Left colon (tissue), 2 donors: ENCODE results near the gene GPR65. TPM values are rescaled to one million over a fixed set of nuclear protein-coding genes. Genes with fewer than 3 reads are reported as not detected.

Source experiments
- ATAC-seq: fragments of 200-7000 bp; cut with Tn5 transposase; one replicate; pipeline ENCODE4 v1.9.1; 2020; ENCODE audit warnings: mild to moderate bottlenecking, moderate library complexity
- DNase-seq, 2 donors: peaks; one replicate each; pipeline ENCODE4 v3.0.0-alpha.2; 2020
- intact Hi-C, 2 donors: fragments of 100-400 bp; cut with DNase I in 1 of 2; cut with micrococcal nuclease in 1 of 2; formaldehyde crosslinking; loops; one replicate each; pipeline versions ENCODE4 v1.11.2 to v1.14.0; 2022; cut with DNase I, micrococcal nuclease
- long read RNA-seq: library from polyadenylated mRNA; unstranded; transcript quantifications from one replicate; pipeline ENCODE4 v2.0.0, GENCODE V29; 2021
- total RNA-seq, 2 donors: library from RNA; stranded (reverse); fragmentation: NEBNext Ultra II Directional; extraction: Animal tissue kit (Norgen Biotek cat#: 25700); gene quantifications; one replicate each; pipeline ENCODE4 v1.2.1, GENCODE V29; 2021
- donor health status: DM: no; HTN: no; CAD: no.
- donor health status: DM: yes; HTN: yes; CAD: no.

Gene GPR65
- 1 to 10 TPM in 1 of 2 donors, under 1 TPM in 1; 0.18 to 1.5 TPM for total RNA-seq
- long read RNA-seq, full-length matches to known transcripts, result 1 of 1 reads
- long read RNA-seq, partial matches to known transcripts, result 0 of 1 reads
- long read RNA-seq, other reads (novel, unspliced or antisense), result 0 of 1 reads

- ATAC-seq (peak; percentile 40), DNase-seq (no peak)
- intact Hi-C loops, result no loop called here
These were observed at the start of gene GPR65 for GRCh38 chr14:88005050-88005481. Gene GPR65 (plus strand): TSS chr14:88005135. CDS start chr14:88010848, 5,713 bp downstream.

GRCh38 chr14:87955501-87955900 lies 49.4 kb upstream of the GPR65 start:
- intact Hi-C loops, result no loop called here
- ATAC-seq (no peak), DNase-seq (no peak)

GRCh38 chr14:87960013-87960787 lies 44.7 kb upstream of the GPR65 start:
- intact Hi-C loops, result no loop called here
- no peak for DNase-seq
- no peak for ATAC-seq

GRCh38 chr14:87961246-87961645 lies 43.7 kb upstream of the GPR65 start:
- no peak for DNase-seq
- ATAC-seq, result no peak
- intact Hi-C loops, result no loop called here

GRCh38 chr14:87966816-87967215 lies 38.1 kb upstream of the GPR65 start:
- DNase-seq (no peak), ATAC-seq (no peak)
- intact Hi-C loops, result no loop called here

- intact Hi-C loops, result no loop called here
- no peak for ATAC-seq
- DNase-seq, result no peak
These were observed 37.4 kb upstream of the GPR65 start for GRCh38 chr14:87967496-87967895.

GRCh38 chr14:87971010-87971409 lies 33.9 kb upstream of the GPR65 start:
- no peak for ATAC-seq
- intact Hi-C loops, result no loop called here
- DNase-seq, result no peak

- intact Hi-C loops, result no loop called here
- ATAC-seq (no peak), DNase-seq (no peak)
These were observed 29.3 kb upstream of the GPR65 start for GRCh38 chr14:87975636-87976035.

GRCh38 chr14:87979689-87980088 lies 25.2 kb upstream of the GPR65 start:
- no peak for ATAC-seq
- no peak for DNase-seq
- intact Hi-C loops, result no loop called here

GRCh38 chr14:87989221-87989955 lies 15.5 kb upstream of the GPR65 start:
- ATAC-seq, result no peak
- intact Hi-C loops, result no loop called here
- DNase-seq, result no peak

- ATAC-seq (peak; percentile 60), DNase-seq (no peak)
These were observed 15.0 kb upstream of the GPR65 start for GRCh38 chr14:87989956-87990299.

GRCh38 chr14:87990682-87991081 lies 14.3 kb upstream of the GPR65 start:
- ATAC-seq (peak; percentile 15), DNase-seq (no peak)
- intact Hi-C loops, result no loop called here

More at GRCh38 chr14:87989956-87990299, 15.0 kb upstream of the GPR65 start:
- intact Hi-C loops, result no loop called here

- intact Hi-C loops, result no loop called here
- no peak for DNase-seq
These were observed 12.6 kb upstream of the GPR65 start for GRCh38 chr14:87992346-87992717.

GRCh38 chr14:87992718-87993628 lies 12.0 kb upstream of the GPR65 start, which contains the start of gene GALC:
Gene GALC (minus strand): TSS chr14:87993182. CDS start chr14:87993164, 18 bp downstream.
- intact Hi-C loops, result no loop called here
- ATAC-seq (peak; percentile 90), DNase-seq (peak; percentile 95 to 97)

More at GRCh38 chr14:87992346-87992717, 12.6 kb upstream of the GPR65 start:
- no peak for ATAC-seq

- ATAC-seq, result no peak
- no peak for DNase-seq
- intact Hi-C loops, result no loop called here
These were observed 10.0 kb upstream of the GPR65 start for GRCh38 chr14:87994974-87995373.

- ATAC-seq (peak; percentile 8), DNase-seq (no peak)
- intact Hi-C loops, result no loop called here
These were observed 9.2 kb upstream of the GPR65 start for GRCh38 chr14:87995500-87996290.

- intact Hi-C loops, result no loop called here
- ATAC-seq (no peak), DNase-seq (no peak)
These were observed 8.7 kb upstream of the GPR65 start for GRCh38 chr14:87996291-87996592.

GRCh38 chr14:87998482-87998881 lies 6.5 kb upstream of the GPR65 start:
- intact Hi-C loops, result no loop called here
- DNase-seq, result no peak
- ATAC-seq, result no peak
